Measurements from ENCODE around the gene TUBGCP6. TPM values are rescaled to one million over a fixed set of nuclear protein-coding genes. Genes with fewer than 3 reads are reported as not detected.

Gene TUBGCP6
- total RNA-seq, 2 experiments from 2014 or later, result 62.9 to 71.4 TPM

DNA sequence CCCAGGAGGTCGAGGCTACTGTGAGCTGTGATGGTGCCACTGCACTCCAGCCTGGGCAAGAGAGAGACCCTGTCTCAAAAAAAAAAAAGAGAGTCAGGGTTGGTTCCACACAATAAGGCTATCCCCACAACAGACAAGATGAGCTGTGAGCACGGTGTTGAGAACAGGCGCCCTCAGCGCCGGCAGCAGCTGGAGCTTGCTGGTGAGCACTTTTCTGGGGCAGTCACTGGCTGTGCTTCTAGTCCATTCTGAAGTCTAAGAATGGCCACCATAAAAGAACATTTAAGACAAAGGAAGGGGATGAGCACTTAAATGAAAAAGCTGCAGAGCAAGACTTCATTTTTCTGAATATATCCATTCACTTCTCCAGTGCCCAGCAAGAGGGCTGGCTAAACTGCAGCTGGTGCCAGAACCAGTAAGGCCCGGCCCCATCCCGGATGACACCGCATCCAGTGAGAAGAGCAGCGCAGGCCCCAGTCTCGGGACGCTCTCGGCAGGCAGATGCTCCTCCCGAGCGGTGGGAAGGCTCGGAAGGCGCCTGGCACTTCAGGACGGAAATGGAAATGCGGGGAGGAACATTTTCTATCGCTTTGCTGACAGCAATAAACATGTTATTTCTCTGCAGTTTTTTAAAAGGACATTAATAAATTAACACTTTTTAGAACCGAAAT lies 12.2 kb downstream of the TUBGCP6 start:
- DNase-seq, result no peak
- ChIA-PET CTCF (interaction anchor here (0.5 to 2.2 kb wide), 4 partner anchors 9 to 553 kb away, joined by 3 to 6 read pairs (median 4); no protein-coding TSS in a partner anchor), POLR2A (no interaction called here)
- Mint-ChIP-seq H3K27ac (no peak overlapping the region), H3K9me3 (no peaks in the 10 kb centered on the region), H3K4me3 (no peak overlapping the region), H3K36me3 (ENCODE audit: low read depth) (peaks cover 33% of the 10 kb centered on the region), H3K4me1 (peaks cover 8% of the 10 kb centered on the region), H3K27me3 (no peaks in the 10 kb centered on the region)

DNA sequence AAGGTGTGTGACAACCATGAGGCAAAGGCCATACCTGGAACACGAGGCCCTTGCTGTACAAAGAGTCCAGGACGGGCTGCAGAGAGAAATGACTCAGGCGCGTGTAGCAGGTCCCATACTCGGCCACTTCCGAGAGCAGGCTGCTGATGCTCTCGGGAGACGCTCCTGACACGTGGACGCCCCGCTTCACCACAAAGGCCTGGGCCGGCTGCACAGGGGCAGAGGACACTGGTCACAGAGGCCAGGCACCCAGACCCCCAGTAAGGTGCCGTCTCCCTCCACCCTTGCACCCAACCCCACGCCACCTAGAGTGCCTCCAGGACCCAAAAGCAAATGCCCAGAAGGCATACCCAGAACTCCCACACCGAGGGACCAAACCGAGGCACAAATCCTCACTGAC lies 15.5 kb downstream of the TUBGCP6 start:
- H3K4me3 Mint-ChIP-seq, result no peak overlapping the region
- no peaks in the 10 kb centered on the region for H3K27me3 Mint-ChIP-seq
- ChIA-PET CTCF (no interaction called here), POLR2A (no interaction called here)
- no peaks in the 10 kb centered on the region for H3K9me3 Mint-ChIP-seq
- no peak overlapping the region for H3K27ac Mint-ChIP-seq
- H3K4me1 Mint-ChIP-seq, result no peaks in the 10 kb centered on the region
- peaks cover 21% of the 10 kb centered on the region for H3K36me3 Mint-ChIP-seq (ENCODE audit: low read depth)
- no peak for DNase-seq

DNA sequence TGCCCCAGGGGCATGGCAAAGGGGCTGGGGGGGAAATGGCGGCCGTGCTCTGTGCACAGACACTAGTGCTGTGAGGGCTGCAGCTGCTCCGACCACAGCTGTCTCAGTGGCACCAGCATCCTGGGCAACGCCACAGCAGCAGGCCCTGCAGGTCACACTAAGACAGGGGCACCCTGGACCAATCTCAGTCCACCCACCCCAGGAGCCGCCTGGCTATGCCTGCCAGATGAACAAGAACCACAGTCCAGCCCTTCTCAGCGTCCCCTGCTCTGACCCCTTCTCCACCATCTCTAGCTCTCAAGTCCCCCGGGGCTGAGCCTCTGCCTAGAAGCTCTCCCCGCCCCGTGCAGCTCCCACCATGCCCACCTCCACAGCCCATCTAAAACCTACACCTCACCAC lies 16.5 kb downstream of the TUBGCP6 start:
- CTCF ChIA-PET, result interaction anchor here (1.1 to 1.2 kb wide), 2 partner anchors 9 to 240 kb away, joined by 3 read pairs; no protein-coding TSS in a partner anchor

DNA sequence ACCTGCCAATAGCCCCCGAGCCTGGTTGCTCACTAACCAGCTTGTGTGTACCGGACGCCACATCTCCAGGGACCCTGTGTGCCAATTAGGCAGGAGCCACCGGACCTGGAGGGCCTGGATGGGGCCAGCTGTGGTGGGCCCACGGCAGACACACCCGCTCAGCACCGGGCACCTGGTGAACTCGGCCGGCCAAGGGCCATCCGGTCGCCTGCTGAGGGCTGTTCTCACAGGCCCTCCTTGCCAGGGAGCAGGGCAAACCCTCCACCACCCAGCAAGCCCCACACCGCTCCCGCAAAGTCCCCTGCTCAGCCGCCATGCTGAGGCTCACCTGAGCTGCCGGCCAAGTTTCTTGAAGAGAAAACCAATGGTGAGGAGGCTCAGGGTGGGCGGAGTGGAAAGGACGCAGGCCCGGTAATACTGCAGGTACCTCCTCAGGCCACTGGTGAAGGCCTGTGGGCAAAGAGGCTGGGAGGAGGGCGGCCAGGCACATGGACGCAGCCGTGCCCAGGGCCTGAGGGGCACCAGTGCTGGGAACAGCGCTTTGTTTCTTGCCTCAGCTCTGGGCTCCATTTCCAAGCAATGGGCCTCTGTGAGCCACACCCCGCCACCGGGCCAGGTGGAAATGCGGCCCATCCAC lies 17.1 kb downstream of the TUBGCP6 start:
- no peaks in the 10 kb centered on the region for H3K9me3 Mint-ChIP-seq
- no peak for DNase-seq
- H3K27me3 Mint-ChIP-seq, result no peaks in the 10 kb centered on the region
- H3K36me3 Mint-ChIP-seq (ENCODE audit: low read depth), result peaks cover 20% of the 10 kb centered on the region
- no peak overlapping the region for H3K27ac Mint-ChIP-seq
- POLR2A ChIA-PET, result no interaction called here
- no peaks in the 10 kb centered on the region for H3K4me1 Mint-ChIP-seq
- CTCF ChIA-PET, result interaction anchor here (1.1 to 1.2 kb wide), 2 partner anchors 10 to 241 kb away, joined by 3 read pairs; no protein-coding TSS in a partner anchor
- no peak overlapping the region for H3K4me3 Mint-ChIP-seq

More for the DNA sequence above, 16.5 kb downstream of the TUBGCP6 start:
- no peak overlapping the region for H3K27ac Mint-ChIP-seq
- H3K4me3 Mint-ChIP-seq, result no peak overlapping the region
- H3K27me3 Mint-ChIP-seq, result no peaks in the 10 kb centered on the region
- H3K36me3 Mint-ChIP-seq (ENCODE audit: low read depth), result peaks cover 21% of the 10 kb centered on the region
- DNase-seq, result no peak
- no peaks in the 10 kb centered on the region for H3K9me3 Mint-ChIP-seq
- POLR2A ChIA-PET, result no interaction called here
- H3K4me1 Mint-ChIP-seq, result no peaks in the 10 kb centered on the region

DNA sequence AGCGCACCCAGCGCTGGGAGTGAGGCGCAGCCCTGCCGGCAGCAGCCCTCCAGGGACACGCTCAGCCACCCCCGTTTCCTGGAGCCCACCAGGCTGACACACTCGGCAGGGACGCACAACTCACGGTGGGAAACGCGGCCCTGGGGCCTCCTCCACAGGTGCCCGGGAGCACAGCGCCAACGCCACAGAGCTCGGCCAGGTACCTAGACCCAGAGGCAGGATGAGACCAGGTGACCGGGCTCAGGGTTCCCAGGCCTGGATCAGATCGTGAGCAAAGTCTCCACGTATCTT lies 18.0 kb downstream of the TUBGCP6 start:
- no peaks in the 10 kb centered on the region for H3K4me1 Mint-ChIP-seq
- H3K27me3 Mint-ChIP-seq, result no peaks in the 10 kb centered on the region
- DNase-seq, result no peak
- CTCF ChIA-PET, result no interaction called here
- POLR2A ChIA-PET, result no interaction called here
- H3K27ac Mint-ChIP-seq, result no peak overlapping the region
- H3K9me3 Mint-ChIP-seq, result no peaks in the 10 kb centered on the region
- H3K36me3 Mint-ChIP-seq (ENCODE audit: low read depth), result peaks cover 20% of the 10 kb centered on the region
- H3K4me3 Mint-ChIP-seq, result no peak overlapping the region

DNA sequence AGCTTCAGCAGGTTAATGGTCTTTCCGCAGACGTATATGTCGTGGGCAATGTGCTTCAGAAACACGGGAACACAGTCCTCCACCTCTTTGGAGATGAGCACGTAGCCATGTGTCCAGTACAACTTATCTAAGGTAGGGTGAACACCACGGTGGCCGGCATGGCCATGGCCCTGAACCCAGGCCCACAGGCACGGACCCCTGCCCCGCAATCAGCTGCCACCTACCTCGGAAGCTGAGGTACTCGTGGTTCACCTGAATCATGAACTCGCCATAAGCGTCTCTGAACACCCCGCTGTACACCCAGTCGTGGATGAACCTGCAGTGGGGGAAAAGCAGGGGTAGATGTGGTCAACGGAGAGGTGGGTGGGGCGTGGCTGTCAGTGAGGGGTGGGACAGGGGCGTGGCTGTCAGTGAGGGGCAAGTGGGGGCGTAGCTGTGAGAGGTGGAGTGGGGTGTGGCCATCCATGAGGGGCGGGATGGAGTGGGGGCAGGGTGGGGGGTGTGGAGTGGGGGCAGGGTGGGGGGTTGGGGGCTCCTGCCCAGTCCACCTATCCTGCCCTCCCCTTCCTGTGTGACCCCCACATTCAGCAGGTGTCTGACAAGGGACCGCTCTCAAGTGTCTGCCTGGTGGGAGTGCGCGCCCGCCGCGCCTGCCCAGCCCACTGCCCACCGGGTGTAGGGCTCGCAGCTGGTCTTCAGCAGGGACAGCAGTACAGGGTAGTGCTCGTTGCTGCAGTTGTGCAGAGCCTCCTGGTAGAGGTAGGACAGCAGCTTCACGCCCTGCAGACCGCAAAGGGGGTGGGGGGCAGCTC lies 18.6 kb downstream of the TUBGCP6 start:
- no peak for DNase-seq
- H3K36me3 Mint-ChIP-seq (ENCODE audit: low read depth), result peaks cover 20% of the 10 kb centered on the region
- H3K4me1 Mint-ChIP-seq, result no peaks in the 10 kb centered on the region
- POLR2A ChIA-PET, result no interaction called here
- H3K4me3 Mint-ChIP-seq, result no peak overlapping the region
- H3K27ac Mint-ChIP-seq, result no peak overlapping the region
- H3K27me3 Mint-ChIP-seq, result no peaks in the 10 kb centered on the region
- CTCF ChIA-PET, result no interaction called here
- H3K9me3 Mint-ChIP-seq, result no peaks in the 10 kb centered on the region

DNA sequence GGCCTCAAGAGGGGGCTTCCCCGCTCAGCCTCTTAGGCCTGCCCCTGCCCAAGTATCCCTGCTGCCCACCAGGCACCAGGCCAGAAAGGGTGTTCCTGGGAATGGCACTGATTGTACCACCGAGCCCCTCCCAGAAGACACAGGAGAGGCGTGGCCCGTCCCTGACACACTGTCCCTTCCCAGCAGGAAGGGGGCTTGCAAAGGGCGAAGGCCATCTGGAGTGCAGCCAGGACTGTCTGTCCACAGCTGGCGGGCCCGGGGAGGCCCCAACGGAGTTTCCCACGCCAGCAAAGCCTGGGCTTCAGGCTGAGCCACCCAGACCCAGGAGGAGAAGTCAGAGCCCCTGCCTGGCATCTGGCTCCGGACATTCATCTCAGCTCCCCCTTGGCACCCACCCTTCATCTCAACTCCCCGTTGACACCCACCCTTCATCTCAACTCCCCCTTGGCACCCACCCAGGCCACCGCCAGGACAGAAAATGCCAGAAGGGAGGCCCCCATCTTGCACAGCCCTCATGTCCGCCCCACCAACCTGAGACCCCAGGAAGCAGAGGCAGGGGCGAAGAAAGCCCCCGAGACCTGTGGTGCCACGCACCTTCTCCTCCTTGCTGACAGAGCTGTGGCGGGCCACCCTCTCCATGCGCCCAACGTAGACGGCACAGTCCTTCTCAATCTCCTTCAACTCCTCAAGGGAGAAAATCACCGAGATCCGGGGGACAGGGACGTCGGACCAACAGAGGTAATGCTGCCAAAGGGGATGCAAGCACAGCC lies 19.4 kb downstream of the TUBGCP6 start:
- H3K9me3 Mint-ChIP-seq, result no peaks in the 10 kb centered on the region
- no peak overlapping the region for H3K4me3 Mint-ChIP-seq
- H3K36me3 Mint-ChIP-seq (ENCODE audit: low read depth), result peaks cover 25% of the 10 kb centered on the region
- H3K27me3 Mint-ChIP-seq, result no peaks in the 10 kb centered on the region
- H3K27ac Mint-ChIP-seq, result no peak overlapping the region
- DNase-seq, result no peak
- no peaks in the 10 kb centered on the region for H3K4me1 Mint-ChIP-seq
- ChIA-PET POLR2A (no interaction called here), CTCF (no interaction called here)

DNA sequence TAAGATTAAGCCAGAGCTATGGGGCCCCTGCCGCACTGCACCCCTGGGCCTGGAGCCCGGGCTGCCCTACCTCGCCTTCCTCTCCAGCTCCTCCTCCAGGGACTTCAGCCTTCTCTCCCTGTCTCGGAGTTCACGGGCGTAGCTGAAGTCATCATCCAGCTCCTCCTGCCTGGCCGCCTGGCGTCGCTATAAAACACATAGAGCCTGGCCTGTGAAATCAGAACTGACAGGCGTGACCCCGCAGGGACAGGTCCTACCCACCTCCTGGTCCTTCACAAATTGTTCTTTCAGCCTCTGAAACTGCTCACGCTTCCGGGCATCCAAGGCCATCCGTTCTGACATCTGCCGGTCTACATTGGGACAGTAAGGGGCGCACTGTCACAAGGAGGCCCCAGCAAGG lies 20.8 kb downstream of the TUBGCP6 start:
- ChIA-PET CTCF (no interaction called here), POLR2A (no interaction called here)
- Mint-ChIP-seq H3K4me1 (no peaks in the 10 kb centered on the region), H3K27ac (no peak overlapping the region), H3K4me3 (no peak overlapping the region), H3K9me3 (no peaks in the 10 kb centered on the region), H3K27me3 (no peaks in the 10 kb centered on the region), H3K36me3 (ENCODE audit: low read depth) (peaks cover 22% of the 10 kb centered on the region)
- DNase-seq, result no peak

DNA sequence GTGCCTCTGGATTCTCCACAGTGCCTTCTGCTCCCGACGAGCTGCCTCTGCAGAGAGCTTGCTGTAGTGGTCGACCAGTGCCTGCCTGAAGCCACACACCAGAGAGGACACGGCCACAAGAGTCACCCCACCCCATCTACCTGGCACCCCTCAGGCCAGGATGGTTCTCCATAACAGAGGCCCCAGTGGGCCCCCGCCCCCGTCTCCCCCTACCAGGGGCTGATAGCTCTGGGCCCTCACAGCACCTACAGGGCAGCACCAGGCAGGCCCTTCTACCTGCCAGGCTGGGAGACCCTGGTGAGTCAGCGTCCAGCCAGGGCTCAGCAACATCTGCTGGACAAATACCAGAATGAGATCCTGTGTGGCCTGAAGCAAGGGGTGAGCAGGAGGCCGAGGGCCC lies 22.3 kb downstream of the TUBGCP6 start:
- CTCF ChIA-PET, result no interaction called here

DNA sequence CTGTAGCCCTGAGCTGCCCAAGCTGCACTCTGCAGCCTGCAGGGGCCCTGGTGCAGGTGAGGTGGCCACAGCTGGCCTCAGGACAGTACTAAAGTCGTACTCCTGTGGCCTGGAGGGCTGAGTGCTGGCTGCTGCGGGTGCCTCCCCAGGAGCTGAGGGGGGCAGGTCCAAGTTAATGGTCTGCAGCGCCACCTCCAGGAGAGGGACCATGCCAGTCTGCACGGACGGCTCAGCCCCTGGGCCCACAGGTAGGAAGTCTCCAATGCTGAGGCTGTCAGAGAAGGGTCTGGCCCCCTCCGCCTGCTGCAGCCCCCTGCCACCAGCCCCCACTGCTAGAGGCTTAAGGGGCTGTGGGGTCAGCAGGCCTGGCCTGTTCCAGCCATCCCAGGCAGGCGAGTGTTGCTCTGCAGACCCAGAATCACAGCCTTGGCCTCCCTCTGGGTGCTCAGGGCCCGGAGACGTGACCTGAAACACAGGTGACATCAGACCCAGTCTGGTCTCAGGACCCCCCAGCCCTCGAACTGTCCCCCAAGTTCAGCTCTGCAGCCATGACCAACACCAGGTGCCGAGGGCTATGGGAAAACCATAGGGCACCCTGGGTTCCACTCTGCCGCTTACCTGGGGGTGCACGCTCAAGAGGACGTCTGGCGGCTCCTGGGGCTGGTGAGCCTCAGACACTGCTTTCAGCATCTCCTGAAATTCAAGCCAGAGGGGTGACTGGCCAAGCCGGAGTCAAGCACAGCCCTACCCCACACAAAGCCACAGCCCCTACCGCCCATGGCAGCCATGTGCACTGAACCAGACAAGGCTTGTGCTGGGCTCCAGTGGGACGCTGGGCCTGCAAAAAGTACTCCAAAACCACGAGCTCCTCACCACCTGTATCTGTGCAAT lies 23.2 kb downstream of the TUBGCP6 start:
- ChIA-PET CTCF (interaction anchor here (1.3 to 1.5 kb wide), 2 partner anchors 18 to 138 kb away, joined by 3 to 4 read pairs; no protein-coding TSS in a partner anchor), POLR2A (no interaction called here)
- Mint-ChIP-seq H3K4me3 (no peak overlapping the region), H3K9me3 (no peaks in the 10 kb centered on the region), H3K4me1 (no peaks in the 10 kb centered on the region), H3K36me3 (ENCODE audit: low read depth) (peaks cover 23% of the 10 kb centered on the region), H3K27me3 (no peaks in the 10 kb centered on the region), H3K27ac (no peak overlapping the region)
- no peak for DNase-seq

More for the DNA sequence above, 22.3 kb downstream of the TUBGCP6 start:
- Mint-ChIP-seq H3K36me3 (ENCODE audit: low read depth) (peaks cover 22% of the 10 kb centered on the region), H3K4me1 (no peaks in the 10 kb centered on the region), H3K9me3 (no peaks in the 10 kb centered on the region), H3K4me3 (no peak overlapping the region), H3K27me3 (no peaks in the 10 kb centered on the region), H3K27ac (no peak overlapping the region)
- POLR2A ChIA-PET, result no interaction called here
- DNase-seq, result no peak

DNA sequence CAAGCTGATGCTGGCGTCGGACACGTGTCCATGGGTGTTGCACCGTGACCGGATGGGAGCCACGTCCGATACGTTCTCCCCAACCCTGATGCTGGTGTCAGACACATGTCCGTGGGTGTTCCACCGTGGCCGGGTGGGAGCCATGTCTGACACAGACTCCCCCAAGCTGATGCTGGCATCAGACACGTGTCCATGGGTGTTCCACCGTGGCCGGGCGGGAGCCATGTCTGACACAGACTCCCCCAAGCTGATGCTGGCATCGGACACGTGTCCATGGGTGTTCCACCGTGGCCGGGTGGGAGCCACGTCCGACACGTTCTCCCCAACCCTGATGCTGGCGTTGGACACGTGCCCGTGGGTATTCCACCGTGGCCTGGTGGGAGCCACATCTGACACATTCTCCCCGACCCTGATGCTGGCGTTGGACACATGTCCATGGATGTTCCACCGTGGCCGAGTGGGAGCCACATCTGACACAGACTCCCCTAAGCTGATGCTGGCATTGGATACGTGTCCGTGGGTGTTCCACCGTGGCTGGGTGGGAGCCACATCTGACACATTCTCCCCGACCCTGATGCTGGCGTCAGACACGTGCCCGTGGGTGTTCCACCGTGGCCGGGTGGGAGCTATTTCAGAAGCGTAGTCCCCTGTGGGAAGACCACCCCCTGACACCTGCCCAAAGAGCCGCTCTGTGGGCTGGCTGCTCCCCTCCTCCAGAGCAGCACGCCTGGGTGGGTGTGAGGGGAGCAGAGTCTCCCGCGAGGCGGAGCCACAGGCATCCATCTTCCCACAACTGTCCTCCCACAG lies 24.0 kb downstream of the TUBGCP6 start:
- Mint-ChIP-seq H3K36me3 (ENCODE audit: low read depth) (peaks cover 25% of the 10 kb centered on the region), H3K27ac (no peak overlapping the region), H3K9me3 (no peaks in the 10 kb centered on the region), H3K4me1 (no peaks in the 10 kb centered on the region), H3K4me3 (no peak overlapping the region), H3K27me3 (no peaks in the 10 kb centered on the region)
- ChIA-PET POLR2A (no interaction called here), CTCF (interaction anchor here (1.3 to 1.5 kb wide), 2 partner anchors 19 to 137 kb away, joined by 3 to 4 read pairs; no protein-coding TSS in a partner anchor)
- no peak for DNase-seq
